Right atrium auricular region (tissue), 2 donors: ENCODE measurements around the gene KCNS3. TPM values are rescaled to one million over a fixed set of nuclear protein-coding genes. Genes with fewer than 3 reads are reported as not detected.
A peak's percentile ranks its signal among the peaks of the same experiment; 100 is the strongest.

Source experiments
- DNase-seq: peaks from one replicate; pipeline ENCODE4 v3.0.0-alpha.2; 2019; ENCODE audit warnings: low spot score
- H3K27ac ChIP-seq, 2 donors: fragments of 200-600 bp; sonication (generic); 1 replicate in 1 of 2; 2 replicates in 1 of 2; pipeline ENCODE4 v1.5.1; 2016 to 2019
- H3K27me3 ChIP-seq, 2 donors: fragments of 200-600 bp; sonication (generic); one replicate each; pipeline versions ENCODE4 v1.5.1 to v1.6.0; 2017 to 2019
- H3K36me3 ChIP-seq: fragments of 200-600 bp; sonication (generic); one replicate; pipeline ENCODE4 v1.5.1; 2016
- H3K4me1 ChIP-seq, 2 donors: fragments of 200-600 bp; sonication (generic); one replicate each; pipeline versions ENCODE4 v1.5.1 to v1.6.0; 2017 to 2019
- H3K4me3 ChIP-seq, 2 donors: fragments of 200-600 bp; sonication (generic); 1 replicate in 1 of 2; 2 replicates in 1 of 2; pipeline ENCODE4 v1.5.1; 2017 to 2019; ENCODE audit warnings: mild to moderate bottlenecking in 1 of 2, moderate library complexity in 1 of 2
- H3K9me3 ChIP-seq, 2 donors: fragments of 200-600 bp; sonication (generic); one replicate each; pipeline ENCODE4 v1.5.1; 2019
- CTCF ChIP-seq, 2 donors: fragments of 200-600 bp; sonication (generic); IDR thresholded peaks; one replicate each; pipeline ENCODE4 v1.5.1; 2019; ENCODE audit warnings: antibody characterized with exemption in 2 of 2
- total RNA-seq, 2 donors: library from RNA; depleted of rRNA; stranded (reverse); fragments of >200 nt; gene quantifications; one replicate each; pipeline ENCODE4 v1.1.0, GENCODE V29; 2016

The KCNS3 gene
- total RNA-seq, 2 donors from 2014 or later, result 3.7 to 13.7 TPM

GRCh38 chr2:17915811-17916518 is 37.5 kb downstream of the KCNS3 start:
- Histone ChIP-seq H3K27ac (no peak overlapping the region), H3K4me1 (no peaks in the 10 kb centered on the region), H3K9me3 (no peaks in the 10 kb centered on the region), H3K36me3 (no peaks in the 10 kb centered on the region), H3K27me3 (no peaks in the 10 kb centered on the region), H3K4me3 (no peak overlapping the region)
- no peak for TF ChIP-seq CTCF (IDR thresholded peaks at IDR 0.05)
- no peak for DNase-seq

GRCh38 chr2:17916584-17916983 is 38.1 kb downstream of the KCNS3 start:
- TF ChIP-seq CTCF (IDR thresholded peaks at IDR 0.05), result no peak
- H3K4me1 ChIP-seq, result no peaks in the 10 kb centered on the region
- no peaks in the 10 kb centered on the region for H3K9me3 ChIP-seq
- H3K27ac ChIP-seq, result no peak overlapping the region
- H3K36me3 ChIP-seq, result no peaks in the 10 kb centered on the region
- DNase-seq, result no peak
- H3K4me3 ChIP-seq, result no peak overlapping the region
- H3K27me3 ChIP-seq, result no peaks in the 10 kb centered on the region

- no peak for DNase-seq
- H3K36me3 ChIP-seq, result no peaks in the 10 kb centered on the region
- no peaks in the 10 kb centered on the region for H3K9me3 ChIP-seq
- TF ChIP-seq CTCF (IDR thresholded peaks at IDR 0.05), result peak in 1 of 2 donors; percentile 25
- H3K4me3 ChIP-seq, result no peak overlapping the region
- no peaks in the 10 kb centered on the region for H3K4me1 ChIP-seq
- no peak overlapping the region for H3K27ac ChIP-seq
- no peaks in the 10 kb centered on the region for H3K27me3 ChIP-seq
Measured at GRCh38 chr2:17918789-17919188, 40.3 kb downstream of the KCNS3 start.

GRCh38 chr2:17930773-17931172 is 52.3 kb downstream of the KCNS3 start:
- H3K4me3 ChIP-seq, result no peak overlapping the region
- no peaks in the 10 kb centered on the region for H3K36me3 ChIP-seq
- DNase-seq, result no peak
- peaks cover 0 to 7% of the 10 kb centered on the region in 2 donors for H3K4me1 ChIP-seq
- H3K27ac ChIP-seq, result no peak overlapping the region
- no peaks in the 10 kb centered on the region for H3K9me3 ChIP-seq
- no peaks in the 10 kb centered on the region for H3K27me3 ChIP-seq
- TF ChIP-seq CTCF (IDR thresholded peaks at IDR 0.05), result no peak

GRCh38 chr2:17933256-17933655 is 54.8 kb downstream of the KCNS3 start:
- H3K9me3 ChIP-seq, result peaks cover 0 to 4% of the 10 kb centered on the region in 2 donors
- H3K4me1 ChIP-seq, result peaks cover 0 to 7% of the 10 kb centered on the region in 2 donors
- no peak for DNase-seq
- H3K27me3 ChIP-seq, result no peaks in the 10 kb centered on the region
- H3K27ac ChIP-seq, result no peak overlapping the region
- TF ChIP-seq CTCF (IDR thresholded peaks at IDR 0.05), result no peak
- no peak overlapping the region for H3K4me3 ChIP-seq
- no peaks in the 10 kb centered on the region for H3K36me3 ChIP-seq

GRCh38 chr2:17934721-17935120 is 56.3 kb downstream of the KCNS3 start:
- no peak for TF ChIP-seq CTCF (IDR thresholded peaks at IDR 0.05)
- no peak overlapping the region for H3K4me3 ChIP-seq
- DNase-seq, result peak; percentile 69
- H3K4me1 ChIP-seq, result peaks cover 0 to 7% of the 10 kb centered on the region in 2 donors
- peak overlapping the region; percentile 46 to 60 for H3K27ac ChIP-seq
- H3K27me3 ChIP-seq, result no peaks in the 10 kb centered on the region
- H3K9me3 ChIP-seq, result peaks cover 0 to 13% of the 10 kb centered on the region in 2 donors
- H3K36me3 ChIP-seq, result no peaks in the 10 kb centered on the region
